Activated CD4-positive, alpha-beta T cell treated with anti-CD3 and anti-CD28 coated beads, Interleukin-2, Interleukin-6, amounts not matched to agents 100 ng/mL and 50 ng/mL, durations not matched to agents 16 hours and 8 hours (primary cell): ENCODE measurements around the gene STOML1.
A peak's percentile ranks its signal among the peaks of the same experiment; 100 is the strongest.

Source experiments
- DNase-seq: peaks from one replicate; pipeline ENCODE4 v3.0.0-alpha.2; 2020

Gene STOML1

DNA sequence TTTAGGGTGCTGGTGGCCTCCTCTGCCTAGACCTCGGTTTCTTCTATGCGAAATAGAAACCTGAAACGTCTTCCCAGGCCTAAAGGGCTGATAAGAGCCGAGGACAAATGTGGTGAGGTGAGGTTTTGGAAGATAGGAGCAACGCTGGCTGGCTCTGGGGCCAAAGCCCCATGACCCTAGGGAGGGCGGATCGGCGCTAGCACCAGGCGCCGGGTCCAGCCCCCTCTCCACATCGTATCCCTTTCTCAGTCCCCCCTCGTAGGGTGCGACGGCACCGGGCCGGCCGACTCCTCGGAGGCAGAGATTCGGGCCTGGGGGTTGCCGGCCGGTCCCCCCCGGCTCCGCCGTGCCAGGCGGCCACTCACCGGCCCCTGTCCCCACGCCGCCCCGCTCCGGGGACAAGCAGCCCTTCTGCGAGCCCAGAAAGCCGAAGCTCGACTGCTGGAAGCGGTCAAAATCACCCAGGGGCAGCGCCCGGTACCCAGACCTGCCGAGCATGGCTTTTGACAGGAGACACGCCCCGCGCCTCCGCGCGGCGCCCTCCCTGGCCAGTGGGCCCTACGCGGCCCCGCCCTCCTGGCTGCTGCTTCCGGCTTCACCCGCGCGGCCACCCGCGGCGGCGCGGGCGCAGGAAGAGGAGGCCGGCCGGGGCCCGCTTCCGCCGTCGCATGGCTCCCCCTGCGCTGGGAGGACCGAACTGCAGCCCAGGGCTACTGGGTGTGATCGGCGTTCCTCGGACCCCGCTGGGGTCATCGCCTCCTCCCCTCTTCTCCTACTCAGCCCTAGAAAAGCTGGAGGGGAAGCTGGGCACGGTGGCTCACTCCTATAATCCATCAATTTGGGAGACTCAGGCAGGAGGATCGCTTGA lies at the start of gene STOML1:
STOML1 (minus strand) TSS at position 570 of the 868 bp plus-strand sequence; CDS start at position 498, 72 bp downstream.
- DNase-seq, result peak; percentile 96

GRCh38 chr15:74041311-74041756 lies 49.2 kb upstream of the STOML1 start:
- no peak for DNase-seq

- DNase-seq, result no peak
Observed at GRCh38 chr15:74040109-74040850, 48.2 kb upstream of the STOML1 start.

- DNase-seq, result no peak
Observed at GRCh38 chr15:74039656-74040010, 47.5 kb upstream of the STOML1 start.

DNA sequence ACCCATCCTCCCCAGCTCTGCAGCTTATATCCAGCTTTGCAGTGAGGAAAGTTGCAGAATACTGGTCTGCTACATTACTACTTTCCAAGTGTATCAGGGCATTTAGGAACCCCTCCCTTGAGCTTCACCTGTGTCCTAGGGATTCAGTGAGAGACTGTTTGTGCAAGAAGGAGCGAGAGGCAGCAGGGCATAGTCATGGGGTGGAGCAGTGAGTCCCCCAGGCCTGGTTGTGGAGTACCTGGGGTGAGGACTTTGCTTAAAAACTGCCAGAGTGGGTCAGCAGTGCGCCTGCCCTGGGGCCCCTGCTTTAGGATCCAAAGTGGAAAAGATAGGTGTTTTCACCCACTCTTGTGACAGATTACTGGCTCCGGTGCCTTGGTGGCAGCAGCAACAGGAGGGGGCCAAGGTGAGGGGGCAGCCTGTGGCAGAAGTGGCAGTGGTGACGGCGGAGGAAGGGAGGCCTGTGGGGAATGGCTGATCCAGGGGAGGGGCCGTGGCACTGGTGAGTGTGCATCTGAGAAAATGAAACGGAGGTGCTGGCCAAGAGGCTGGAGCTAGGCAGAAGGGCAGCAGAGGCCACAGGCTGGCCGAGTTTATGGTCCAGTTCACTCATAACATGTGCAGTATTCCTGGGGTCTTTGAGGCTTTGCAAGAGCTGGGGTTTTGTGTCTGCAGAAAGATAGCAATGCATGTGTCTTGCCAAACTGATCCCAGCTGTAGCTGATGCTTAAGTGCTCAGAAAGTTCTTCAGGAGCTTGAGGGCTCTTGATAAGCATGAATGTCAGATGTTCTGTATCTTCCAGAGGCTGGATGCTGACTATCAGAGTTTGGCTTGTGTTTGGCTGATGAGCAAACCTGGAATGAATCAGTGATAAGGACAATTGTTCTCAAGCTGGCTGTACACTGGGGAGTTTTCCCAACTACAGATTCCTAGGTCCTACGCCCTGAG lies 46.9 kb upstream of the STOML1 start:
- no peak for DNase-seq

DNA sequence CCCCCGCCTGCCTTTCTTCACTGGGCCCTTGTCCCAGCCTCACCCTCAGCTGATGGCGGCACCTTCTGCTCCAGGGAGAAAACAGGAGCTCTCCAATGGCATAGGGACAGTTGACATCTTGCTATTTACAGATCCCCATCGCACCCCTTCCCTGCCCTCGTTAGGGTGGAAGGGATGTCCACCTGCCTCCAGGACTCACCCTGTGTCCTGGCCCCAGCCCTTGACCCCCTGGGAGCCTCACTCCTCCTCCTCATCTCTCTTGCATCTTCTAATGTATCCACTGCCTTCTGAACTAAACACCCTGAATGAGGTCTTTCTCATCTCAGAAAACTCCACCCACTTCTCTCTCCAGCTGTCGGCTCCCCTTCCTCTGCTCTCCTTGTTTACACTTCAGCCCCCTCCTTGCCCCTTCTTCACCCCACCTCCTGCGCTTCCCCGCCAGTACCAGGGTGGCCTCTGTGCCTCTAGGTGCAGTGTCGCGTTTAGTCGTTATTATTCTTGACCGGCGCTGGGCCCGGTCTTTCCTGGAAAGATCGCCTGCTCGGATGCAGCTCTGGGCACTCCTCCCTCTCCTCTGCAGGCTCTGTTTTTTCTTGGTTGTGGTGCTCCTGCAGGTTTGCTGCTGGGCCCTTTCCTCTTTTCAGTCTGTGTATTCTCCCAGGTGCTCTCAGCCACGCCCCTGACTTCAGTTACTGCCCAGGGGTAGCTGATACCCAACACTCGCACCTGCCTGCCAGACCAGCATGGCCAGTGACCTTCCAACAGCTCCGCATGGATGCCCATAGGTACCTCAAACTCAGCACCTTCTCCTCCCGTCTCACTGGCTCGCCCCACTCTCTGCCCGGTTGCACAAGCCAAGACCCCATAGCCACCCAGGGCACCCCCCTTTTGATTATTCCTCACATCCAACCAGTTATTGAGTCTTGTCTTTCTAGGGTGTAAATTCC lies 45.3 kb upstream of the STOML1 start:
- no peak for DNase-seq

DNA sequence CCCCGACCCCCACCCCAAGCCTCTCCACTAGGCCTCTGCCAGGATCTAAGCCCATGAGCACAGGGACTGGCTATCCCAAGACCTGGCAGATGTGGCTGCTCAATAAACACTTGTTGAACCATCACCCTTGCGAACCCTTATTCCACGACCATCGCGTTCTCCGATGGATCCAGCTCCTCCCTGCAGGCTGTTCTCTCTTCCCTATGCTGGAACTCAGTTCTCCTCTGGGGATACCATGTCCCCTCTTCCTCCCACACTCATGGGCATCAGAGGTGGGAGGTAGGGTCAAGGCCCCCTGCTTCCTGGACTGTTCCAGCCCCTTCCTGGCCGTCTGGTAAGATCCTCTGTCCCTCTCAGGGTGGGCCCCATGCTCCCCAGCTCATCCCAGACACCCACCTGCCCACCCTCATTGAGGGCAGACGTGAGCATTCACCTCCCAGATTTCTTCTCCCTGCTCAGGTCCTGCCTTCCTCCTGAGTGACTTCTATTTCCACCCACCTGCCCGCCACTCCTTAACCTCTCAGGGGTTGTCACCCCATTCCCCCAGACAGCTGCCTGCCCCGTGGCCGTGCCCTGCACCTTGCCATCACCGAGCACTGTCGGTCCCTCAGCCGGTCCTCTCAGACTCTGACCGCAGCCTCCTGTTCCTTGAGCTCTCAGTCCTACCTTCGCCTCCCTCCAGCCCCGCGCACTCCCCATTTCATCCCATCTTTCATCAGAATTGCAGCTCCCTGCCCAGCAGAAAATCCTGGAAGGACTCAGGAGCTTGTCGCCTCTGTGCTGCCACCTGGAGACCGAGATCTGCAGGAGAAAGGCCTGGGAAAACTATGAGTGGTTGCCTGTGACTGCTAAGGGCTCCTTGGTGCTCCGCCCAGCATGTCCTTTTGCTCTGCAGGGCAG lies 44.4 kb upstream of the STOML1 start:
- DNase-seq, result no peak

DNA sequence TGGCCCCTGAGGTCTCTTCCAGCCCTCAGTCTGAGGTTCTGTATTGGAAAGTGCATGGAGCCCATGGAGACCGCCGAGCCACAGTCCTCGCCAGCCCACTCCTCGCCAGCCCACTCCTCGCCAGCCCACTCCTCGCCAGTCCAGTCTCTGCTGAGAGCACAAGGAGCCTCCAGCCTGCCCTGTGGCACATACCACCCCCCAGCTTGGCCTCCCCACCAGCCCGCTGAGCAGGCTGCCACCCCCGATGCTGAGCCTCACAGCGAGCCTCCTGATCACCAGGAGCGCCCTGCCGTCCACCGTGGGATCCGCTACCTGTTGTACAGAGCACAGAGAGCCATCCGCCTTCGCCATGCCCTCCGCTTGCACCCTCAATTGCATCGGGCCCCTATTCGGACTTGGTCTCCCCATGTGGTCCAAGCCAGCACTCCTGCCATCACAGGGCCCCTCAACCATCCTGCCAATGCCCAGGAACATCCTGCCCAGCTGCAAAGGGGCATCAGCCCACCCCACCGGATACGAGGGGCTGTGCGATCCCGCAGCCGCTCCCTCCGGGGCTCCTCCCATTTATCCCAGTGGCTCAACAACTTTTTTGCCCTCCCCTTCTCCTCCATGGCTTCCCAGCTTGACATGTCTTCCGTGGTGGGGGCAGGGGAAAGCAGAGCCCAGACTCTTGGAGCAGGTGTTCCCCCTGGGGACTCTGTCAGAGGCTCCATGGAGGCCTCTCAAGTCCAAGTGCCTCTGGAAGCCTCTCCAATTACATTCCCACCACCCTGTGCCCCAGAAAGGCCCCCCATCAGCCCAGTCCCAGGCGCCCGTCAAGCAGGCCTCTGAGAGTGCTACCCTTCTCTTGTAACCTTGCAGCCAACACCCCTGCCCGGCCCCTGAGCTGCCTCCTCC lies 43.3 kb upstream of the STOML1 start:
- DNase-seq, result no peak

- DNase-seq, result no peak
Observed at GRCh38 chr15:74034206-74034755, 42.2 kb upstream of the STOML1 start.

DNA sequence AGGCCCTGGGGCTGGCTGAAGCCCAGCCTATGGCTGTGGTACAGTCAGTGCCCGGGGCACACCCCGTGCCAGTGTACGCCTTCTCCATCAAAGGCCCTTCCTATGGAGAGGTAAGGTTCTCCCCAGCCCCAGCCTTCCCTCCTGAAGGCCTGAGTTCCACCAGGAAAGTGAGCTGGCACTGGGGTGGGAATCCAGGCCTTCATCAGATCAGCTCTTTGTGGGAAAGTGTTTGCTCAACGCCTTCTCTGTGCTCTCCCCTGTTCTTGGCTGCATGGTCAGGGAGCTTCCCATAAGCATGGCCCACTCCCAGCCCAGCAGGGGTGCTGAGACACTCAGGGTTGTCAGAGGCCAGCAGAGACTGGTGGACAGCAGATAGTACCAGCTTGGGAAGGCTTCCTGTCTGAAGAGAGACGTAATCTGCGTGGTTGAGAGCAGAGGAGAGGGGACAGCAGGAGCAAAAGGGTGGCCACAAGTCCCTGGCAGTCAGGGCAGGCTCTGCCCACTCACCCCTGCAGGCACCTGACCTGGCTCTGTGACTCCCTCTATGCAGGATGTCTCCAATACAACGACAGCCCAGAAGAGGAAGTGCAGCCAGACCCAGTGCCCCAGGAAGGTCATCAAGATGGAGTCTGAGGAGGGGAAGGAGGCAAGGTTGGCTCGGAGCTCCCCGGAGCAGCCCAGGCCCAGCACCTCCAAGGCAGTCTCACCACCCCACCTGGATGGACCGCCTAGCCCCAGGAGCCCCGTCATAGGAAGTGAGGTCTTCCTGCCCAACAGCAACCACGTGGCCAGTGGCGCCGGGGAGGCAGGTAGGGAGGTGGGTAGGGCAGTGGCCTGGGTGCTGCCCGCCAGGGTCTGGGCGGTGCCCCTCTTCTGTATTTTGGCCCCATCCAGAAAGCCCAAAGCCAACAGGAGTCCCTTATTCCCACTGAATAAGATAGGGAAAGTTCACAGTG lies 40.8 kb upstream of the STOML1 start:
- no peak for DNase-seq

DNA sequence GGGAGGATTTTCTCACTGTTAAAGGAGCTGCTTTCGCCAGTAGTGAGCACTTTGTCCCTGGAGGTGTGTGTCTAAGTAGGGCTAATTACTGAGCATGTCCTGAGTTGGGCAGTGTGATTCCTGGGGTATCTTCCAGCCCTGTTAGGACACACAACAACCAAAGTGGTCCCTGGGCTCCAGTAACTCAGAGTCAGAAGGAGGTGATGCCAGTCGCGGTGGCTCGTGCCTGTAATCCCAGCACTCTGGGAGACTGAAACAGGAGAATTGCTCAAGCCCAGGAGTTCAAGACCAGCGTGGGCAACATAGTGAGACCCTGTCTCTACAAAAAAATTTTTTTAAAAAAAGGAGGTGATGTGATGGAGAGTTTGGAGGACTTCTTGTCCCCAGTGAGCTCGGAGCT lies 40.0 kb upstream of the STOML1 start:
- DNase-seq, result no peak

DNA sequence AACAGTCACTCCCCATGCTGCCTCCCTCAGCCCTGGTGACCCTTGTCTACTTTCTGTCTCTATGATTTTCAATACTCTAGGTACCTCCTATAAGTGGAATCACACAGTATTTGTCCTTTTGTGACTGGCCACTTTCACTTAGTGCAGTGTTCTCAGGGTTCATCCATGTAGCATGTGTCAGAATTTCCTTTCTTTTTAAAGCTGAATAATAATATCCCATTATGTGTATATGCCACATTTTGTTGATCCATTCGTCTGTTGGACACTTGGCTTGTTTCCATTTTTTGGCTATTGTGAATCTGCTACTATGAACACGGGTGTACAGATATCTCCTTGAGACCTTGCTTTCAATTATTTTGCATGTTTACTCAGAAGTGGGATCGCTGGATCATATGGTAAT lies 36.6 kb upstream of the STOML1 start:
- DNase-seq, result no peak

- no peak for DNase-seq
Observed at GRCh38 chr15:74027688-74028087, 35.6 kb upstream of the STOML1 start.

- no peak for DNase-seq
Observed at GRCh38 chr15:74025436-74025835, 33.3 kb upstream of the STOML1 start.

DNA sequence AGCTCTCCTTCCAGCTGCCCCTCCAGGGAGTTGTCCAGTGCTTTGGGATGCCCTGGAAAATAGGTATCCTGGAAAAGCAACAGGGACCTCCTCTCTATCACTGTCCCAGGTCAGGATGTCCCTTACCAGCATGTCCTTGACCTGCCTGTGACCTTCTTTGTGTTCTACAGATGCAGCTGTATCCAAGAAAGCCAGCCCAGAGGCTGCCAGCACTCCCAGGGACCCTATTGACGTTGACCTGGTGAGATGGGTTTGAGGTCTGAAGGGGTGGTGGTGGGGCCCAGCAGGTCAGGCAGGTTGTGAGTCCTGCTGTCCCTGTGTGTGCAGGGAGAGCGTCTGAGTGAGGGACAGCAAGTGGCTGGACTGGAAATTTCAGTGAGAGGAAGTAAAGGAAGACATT lies 32.6 kb upstream of the STOML1 start:
- no peak for DNase-seq

DNA sequence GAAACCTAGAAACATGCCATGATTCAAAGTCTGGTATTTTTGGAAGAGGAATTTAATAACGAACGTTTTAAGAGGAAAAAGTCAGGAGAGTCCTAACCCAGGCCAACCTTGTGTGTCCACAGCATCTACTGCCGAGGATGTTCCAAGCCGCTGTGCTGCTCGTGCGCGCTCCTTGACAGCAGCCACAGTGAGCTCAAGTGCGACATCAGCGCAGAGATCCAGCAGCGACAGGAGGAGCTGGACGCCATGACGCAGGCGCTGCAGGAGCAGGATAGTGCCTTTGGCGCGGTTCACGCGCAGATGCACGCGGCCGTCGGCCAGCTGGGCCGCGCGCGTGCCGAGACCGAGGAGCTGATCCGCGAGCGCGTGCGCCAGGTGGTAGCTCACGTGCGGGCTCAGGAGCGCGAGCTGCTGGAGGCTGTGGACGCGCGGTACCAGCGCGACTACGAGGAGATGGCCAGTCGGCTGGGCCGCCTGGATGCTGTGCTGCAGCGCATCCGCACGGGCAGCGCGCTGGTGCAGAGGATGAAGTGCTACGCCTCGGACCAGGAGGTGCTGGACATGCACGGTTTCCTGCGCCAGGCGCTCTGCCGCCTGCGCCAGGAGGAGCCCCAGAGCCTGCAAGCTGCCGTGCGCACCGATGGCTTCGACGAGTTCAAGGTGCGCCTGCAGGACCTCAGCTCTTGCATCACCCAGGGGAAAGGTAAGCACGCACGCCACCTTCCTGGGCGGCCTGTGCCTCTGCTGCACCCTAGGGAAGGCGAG lies 30.8 kb upstream of the STOML1 start:
- no peak for DNase-seq

DNA sequence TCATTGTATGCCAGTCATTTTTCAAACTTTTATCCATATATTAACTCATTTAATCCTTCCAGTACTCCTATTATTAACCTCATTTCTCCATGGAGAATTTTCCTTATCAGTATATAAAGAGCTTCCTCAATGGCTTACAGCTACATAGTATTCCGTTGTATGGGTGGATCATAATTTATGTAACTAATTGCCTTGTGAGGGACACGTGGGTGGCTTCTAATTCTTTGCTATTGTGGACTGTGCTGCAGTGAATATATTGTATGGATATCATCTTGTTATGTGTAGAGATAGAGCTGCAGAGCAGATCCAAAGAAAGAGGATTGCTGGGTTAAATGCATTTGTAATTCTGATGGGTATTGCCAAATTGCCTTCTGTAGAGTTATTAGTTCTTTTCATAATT lies 27.6 kb upstream of the STOML1 start:
- DNase-seq, result no peak
